Stomach (tissue), 4 donors: Measurements from ENCODE around the gene CNTN4.

Source experiments
- CTCF ChIP-seq, 7 experiments: fragments of 450-650 bp in 4 of 7; fragments of 200-600 bp in 3 of 7; sonication (generic) in 3 of 7; IDR thresholded peaks; one replicate each; pipeline ENCODE4 v1.5.1; 2016 to 2019; ENCODE audit warnings: antibody characterized with exemption in 7 of 7, control low read depth in 2 of 7, mild to moderate bottlenecking in 1 of 7
- EP300 ChIP-seq: sonication (generic); formaldehyde crosslinking; IDR thresholded peaks from one replicate; pipeline ENCODE4 v1.6.1; 2017; ENCODE audit warnings: antibody characterized with exemption

- no peak for TF ChIP-seq CTCF (IDR thresholded peaks at IDR 0.05)
- TF ChIP-seq EP300 = no peak
These were observed 12.0 kb downstream of the CNTN4 start for GRCh38 chr3:2110597-2111117.
